GM21367 (cell line): ENCODE data around the gene TMEM235.
"Not testable (repeated sequence)": the region's sequence is repeated elsewhere in the genome, so short reads cannot be mapped to it uniquely, and the experiment has no call there.

Source experiments
- ATAC-seq: cut with Tn5 transposase; IDR thresholded peaks from one replicate; pipeline ENCODE4 v1.9.1; 2021; ENCODE audit not compliant: unreplicated experiment

TMEM235 gene

GRCh38 chr17:78237401-78238012, 6.1 kb downstream of the TMEM235 start:
- no peak for ATAC-seq

GRCh38 chr17:78238823-78239488, 7.5 kb downstream of the TMEM235 start:
- no peak for ATAC-seq

- ATAC-seq, result no peak
Observed at GRCh38 chr17:78239489-78239931, 8.1 kb downstream of the TMEM235 start.

GRCh38 chr17:78240012-78240655, 8.7 kb downstream of the TMEM235 start:
- ATAC-seq, result no peak

GRCh38 chr17:78240839-78241238, 9.4 kb downstream of the TMEM235 start:
- no peak for ATAC-seq

- no peak for ATAC-seq
Observed at GRCh38 chr17:78241277-78242023, 10.0 kb downstream of the TMEM235 start.

GRCh38 chr17:78242024-78242742, 10.8 kb downstream of the TMEM235 start:
- ATAC-seq, result no peak

- no peak for ATAC-seq
Observed at GRCh38 chr17:78247304-78247703, 15.9 kb downstream of the TMEM235 start.

- ATAC-seq, result no peak
Observed at GRCh38 chr17:78248051-78248914, 16.9 kb downstream of the TMEM235 start.

GRCh38 chr17:78249074-78249817, 17.8 kb downstream of the TMEM235 start:
- no peak for ATAC-seq

- no peak for ATAC-seq
Observed at GRCh38 chr17:78249818-78250806, 18.7 kb downstream of the TMEM235 start.

- peak; percentile 45 for ATAC-seq
Observed at GRCh38 chr17:78250891-78251772, 19.7 kb downstream of the TMEM235 start.

- ATAC-seq, result no peak
Observed at GRCh38 chr17:78251773-78252103, 20.3 kb downstream of the TMEM235 start.

- no peak for ATAC-seq
Observed at GRCh38 chr17:78252111-78252634, 20.7 kb downstream of the TMEM235 start.

GRCh38 chr17:78252701-78253635, 21.5 kb downstream of the TMEM235 start:
- no peak for ATAC-seq

GRCh38 chr17:78253636-78253945, 22.2 kb downstream of the TMEM235 start:
- not testable (repeated sequence) for ATAC-seq
